HepG2 (cell line): Measurements from ENCODE around the gene LEMD3. TPM values are rescaled to one million over a fixed set of nuclear protein-coding genes. Genes with fewer than 3 reads are reported as not detected.

Experiments
- FOXP1 ChIP-seq, 2 experiments: fragments of 450-650 bp in 1 of 2; IDR thresholded peaks; 2 replicates each; pipeline ENCODE4 v1.6.1; 2017 to 2018; ENCODE audit warnings: antibody characterized with exemption in 1 of 2
- HDAC6 ChIP-seq: fragments of 200-600 bp; sonication (generic); IDR thresholded peaks from 2 replicates; pipeline ENCODE4 v1.7.0; 2017; ENCODE audit warnings: mild to moderate bottlenecking, antibody characterized with exemption, low read length, low read depth
- NFKBIZ ChIP-seq: IDR thresholded peaks from 2 replicates; pipeline ENCODE4 v1.6.1; 2018; ENCODE audit warnings: missing genetic modification reagents, missing compliant biosample characterization
- PATZ1 ChIP-seq: sonication (generic); formaldehyde crosslinking; IDR thresholded peaks from 2 replicates; pipeline ENCODE4 v1.4.0; 2020; ENCODE audit warnings: missing genetic modification reagents
- RFXAP ChIP-seq: sonication (generic); formaldehyde crosslinking; IDR thresholded peaks from 2 replicates; pipeline ENCODE4 v1.4.0; 2020; ENCODE audit warnings: missing genetic modification reagents, borderline replicate concordance
- TBP ChIP-seq: sonication (generic); formaldehyde crosslinking; IDR thresholded peaks from 2 replicates; pipeline ENCODE4 v1.5.0; 2020; ENCODE audit warnings: missing genetic modification reagents
- THRA ChIP-seq: sonication (generic); formaldehyde crosslinking; IDR thresholded peaks from 2 replicates; pipeline ENCODE4 v1.4.0; 2020; ENCODE audit warnings: missing genetic modification reagents, borderline replicate concordance
- ZBTB4 ChIP-seq: sonication (generic); formaldehyde crosslinking; IDR thresholded peaks from 2 replicates; pipeline ENCODE4 v1.4.0; 2020; ENCODE audit warnings: missing genetic modification reagents, mild to moderate bottlenecking, borderline replicate concordance
- ZKSCAN1 ChIP-seq: fragments of 150-350 bp; IDR thresholded peaks from 2 replicates; pipeline ENCODE4 v1.6.1; 2014; ENCODE audit warnings: low read length
- ZNF326 ChIP-seq: sonication (generic); formaldehyde crosslinking; IDR thresholded peaks from 2 replicates; pipeline ENCODE4 v1.4.0; 2020; ENCODE audit warnings: missing genetic modification reagents, borderline replicate concordance
- ZNF558 ChIP-seq: sonication (generic); formaldehyde crosslinking; IDR thresholded peaks from 2 replicates; pipeline ENCODE4 v1.9.0; 2022; ENCODE audit warnings: mild to moderate bottlenecking, missing genetic modification reagents, borderline replicate concordance
- ZNF567 ChIP-seq: sonication (generic); formaldehyde crosslinking; IDR thresholded peaks from 2 replicates; pipeline ENCODE4 v1.8.1; 2023; ENCODE audit warnings: mild to moderate bottlenecking, missing genetic modification reagents, borderline replicate concordance
- ZNF577 ChIP-seq: sonication (generic); formaldehyde crosslinking; IDR thresholded peaks from 2 replicates; pipeline ENCODE4 v1.4.0; 2020; ENCODE audit warnings: mild to moderate bottlenecking, low read depth, missing genetic modification reagents, borderline replicate concordance
- ZNF704 ChIP-seq: sonication (generic); formaldehyde crosslinking; IDR thresholded peaks from 2 replicates; pipeline ENCODE4 v1.8.1; 2023; ENCODE audit warnings: mild to moderate bottlenecking, inconsistent platforms, moderate library complexity, missing genetic modification reagents, borderline replicate concordance
- ZNF781 ChIP-seq: sonication (generic); formaldehyde crosslinking; IDR thresholded peaks from 2 replicates; pipeline ENCODE4 v1.5.1; 2020; ENCODE audit warnings: borderline replicate concordance, mild to moderate bottlenecking, missing genetic modification reagents; ENCODE audit errors: not compliant biosample characterization
- ZXDC ChIP-seq: sonication (generic); formaldehyde crosslinking; IDR thresholded peaks from 2 replicates; pipeline ENCODE4 v1.5.0; 2020; ENCODE audit warnings: mild to moderate bottlenecking, missing genetic modification reagents
- polyA plus RNA-seq, 8 experiments: library from polyadenylated mRNA; depleted of rRNA in 3 of 8; stranded (reverse) in 7 of 8; unstranded in 1 of 8; fragments of >200 nt; fragmentation: Illumina TruSeq in 4 of 8; extraction: Trizol in 4 of 8; gene quantifications; 2 replicates each; pipeline versions ENCODE4 v1.2.1 to v1.2.3, GENCODE V29; 2011 to 2016; ENCODE audit warnings: low read depth in 4 of 8, missing spikeins in 1 of 8, mixed read lengths in 1 of 8; ENCODE audit not compliant: insufficient read depth in 1 of 8
- total RNA-seq, 5 experiments: library from RNA; depleted of rRNA; stranded (reverse); fragments of >200 nt; fragmentation: Illumina TruSeq; extraction: Trizol; gene quantifications; 2 replicates each; pipeline ENCODE4 v1.2.3, GENCODE V29; 2016; ENCODE audit warnings: low read depth in 1 of 5

Gene LEMD3
- total and polyA plus RNA-seq, 2 of the 13 experiments (the other 11 are each of a cell fraction or from before 2014, with no cell fraction given): 9.3 to 18.7 TPM

GRCh38 chr12:65169320-65170208, at the start of gene LEMD3 (continued):
- TF ChIP-seq THRA (peak; percentile 85; the same call in 1 of the 2 replicates), ZNF326 (CRISPR knock-in tag) (no peak), FOXP1 (IDR thresholded peaks at IDR 0.05) (no peak), FOXP1 (CRISPR knock-in tag; IDR thresholded peaks at IDR 0.05) (no peak), HDAC6 (no peak), ZNF704 (CRISPR knock-in tag) (peak; percentile 100), ZNF567 (CRISPR knock-in tag) (peak; percentile 83; the same call in 1 of the 2 replicates), TBP (no peak), PATZ1 (CRISPR knock-in tag) (peak; percentile 39; the same call in 1 of the 2 replicates), ZBTB4 (CRISPR knock-in tag) (peak; percentile 98), ZNF781 (CRISPR knock-in tag) (peak; percentile 100), ZNF577 (peak; percentile 94; the same call in 1 of the 2 replicates), RFXAP (CRISPR knock-in tag) (peak; percentile 98), ZXDC (CRISPR knock-in tag) (peak; percentile 99), ZKSCAN1 (no peak), ZNF558 (peak; percentile 100), NFKBIZ (peak; percentile 94; the same call in 1 of the 2 replicates)
